IPS DF 4.7 (cell line): Measurements from ENCODE around the gene KRT1.

Source experiments
- DNase-seq: peaks from one replicate; pipeline ENCODE4 v3.0.0-alpha.2; 2013; ENCODE audit warnings: low spot score; ENCODE audit errors: extremely low read depth

Gene KRT1

GRCh38 chr12:52641468-52641867, 38.7 kb downstream of the KRT1 start:
- DNase-seq = no peak

- no peak for DNase-seq
Observed at GRCh38 chr12:52637299-52637698, 42.9 kb downstream of the KRT1 start.

DNA sequence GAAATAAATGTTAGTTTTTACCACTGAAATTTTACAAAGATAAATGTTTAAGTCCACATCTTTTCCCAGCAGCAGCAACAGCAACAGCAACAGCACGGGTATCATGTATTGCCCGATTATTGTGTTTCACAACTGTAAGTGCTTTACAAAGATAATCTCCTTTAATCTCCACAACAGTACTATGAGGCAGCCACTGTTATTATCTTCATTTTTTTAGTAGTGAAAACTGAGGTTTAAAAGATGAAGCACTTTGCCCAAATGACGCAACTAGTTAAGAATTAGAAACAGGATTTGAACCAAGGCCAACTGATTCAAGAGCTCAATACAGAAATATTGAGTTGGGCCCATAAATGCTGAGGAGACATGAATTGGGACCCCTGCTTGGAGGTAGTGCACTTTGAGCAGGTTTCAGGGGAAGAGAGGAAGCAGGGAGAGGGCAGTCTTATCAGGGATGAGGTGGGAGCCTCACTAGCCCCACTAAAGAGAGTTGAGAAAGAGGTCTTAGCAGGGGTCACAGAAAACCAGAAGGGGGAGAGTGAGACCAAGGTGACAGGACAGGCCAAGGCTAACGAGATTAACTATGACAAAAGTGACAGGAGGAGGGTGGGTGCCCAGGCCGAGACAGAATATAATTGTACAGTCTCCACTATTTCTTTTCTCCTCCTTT, 43.5 kb downstream of the KRT1 start:
- no peak for DNase-seq

DNA sequence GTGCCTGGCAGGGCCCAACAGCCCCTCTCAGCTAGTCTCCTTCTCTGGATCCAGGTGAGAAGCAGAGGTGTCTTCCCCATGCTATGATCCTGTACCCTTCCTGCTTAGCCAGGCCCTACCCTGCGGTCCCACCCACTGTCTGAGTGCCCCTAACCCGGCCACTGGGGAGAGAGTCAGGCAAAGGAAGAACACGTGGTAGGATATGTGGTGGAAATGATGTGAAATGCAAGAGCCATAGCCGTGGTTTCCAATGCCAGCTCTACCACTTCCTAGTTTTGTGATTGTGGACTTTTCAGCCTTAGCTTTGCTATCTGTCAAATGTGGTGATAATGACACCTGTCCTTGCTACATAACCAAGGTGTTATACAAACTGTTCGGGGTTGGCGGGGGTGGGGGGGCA, 44.0 kb downstream of the KRT1 start:
- no peak for DNase-seq

- no peak for DNase-seq
Observed at GRCh38 chr12:52634266-52635056, 45.7 kb downstream of the KRT1 start.

DNA sequence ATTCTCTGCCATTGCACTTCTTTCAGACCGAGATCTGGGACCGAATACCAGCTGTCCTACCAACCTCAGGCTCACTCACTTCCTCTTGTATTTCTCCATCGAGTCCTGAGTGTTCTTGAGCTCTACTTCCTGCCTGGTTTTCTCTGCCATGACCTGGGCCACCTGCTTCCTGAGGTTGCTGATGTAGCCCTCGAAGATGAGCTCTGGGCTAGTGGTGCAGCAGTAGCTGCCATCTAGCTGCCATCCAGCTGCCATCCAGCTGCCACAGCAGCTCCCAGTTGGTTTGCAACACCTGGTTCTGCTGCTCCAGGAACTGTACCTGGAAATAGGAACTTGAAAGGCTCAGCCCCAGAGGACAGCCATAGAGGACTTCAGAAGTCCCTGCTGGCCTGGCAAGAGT, 46.8 kb downstream of the KRT1 start:
- no peak for DNase-seq

DNA sequence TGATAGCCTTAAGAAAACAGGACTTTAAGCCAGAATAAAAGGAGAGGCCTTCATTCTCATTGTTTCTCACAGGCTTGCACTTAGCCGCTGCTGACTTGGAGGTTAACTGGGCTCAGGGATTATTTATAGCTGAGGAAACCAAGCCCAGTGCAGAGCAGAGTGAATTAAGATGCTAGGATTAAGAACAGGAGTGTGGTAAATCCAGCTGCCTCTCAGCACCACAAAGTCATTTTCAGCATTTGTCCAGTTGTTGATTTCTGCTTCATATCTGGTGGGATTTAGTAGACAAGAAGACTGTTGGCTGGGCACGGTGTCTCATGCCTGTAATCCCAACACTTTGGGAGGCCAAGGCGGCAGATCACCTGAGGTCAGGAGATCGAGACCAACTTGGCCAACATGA, 47.6 kb downstream of the KRT1 start:
- no peak for DNase-seq

DNA sequence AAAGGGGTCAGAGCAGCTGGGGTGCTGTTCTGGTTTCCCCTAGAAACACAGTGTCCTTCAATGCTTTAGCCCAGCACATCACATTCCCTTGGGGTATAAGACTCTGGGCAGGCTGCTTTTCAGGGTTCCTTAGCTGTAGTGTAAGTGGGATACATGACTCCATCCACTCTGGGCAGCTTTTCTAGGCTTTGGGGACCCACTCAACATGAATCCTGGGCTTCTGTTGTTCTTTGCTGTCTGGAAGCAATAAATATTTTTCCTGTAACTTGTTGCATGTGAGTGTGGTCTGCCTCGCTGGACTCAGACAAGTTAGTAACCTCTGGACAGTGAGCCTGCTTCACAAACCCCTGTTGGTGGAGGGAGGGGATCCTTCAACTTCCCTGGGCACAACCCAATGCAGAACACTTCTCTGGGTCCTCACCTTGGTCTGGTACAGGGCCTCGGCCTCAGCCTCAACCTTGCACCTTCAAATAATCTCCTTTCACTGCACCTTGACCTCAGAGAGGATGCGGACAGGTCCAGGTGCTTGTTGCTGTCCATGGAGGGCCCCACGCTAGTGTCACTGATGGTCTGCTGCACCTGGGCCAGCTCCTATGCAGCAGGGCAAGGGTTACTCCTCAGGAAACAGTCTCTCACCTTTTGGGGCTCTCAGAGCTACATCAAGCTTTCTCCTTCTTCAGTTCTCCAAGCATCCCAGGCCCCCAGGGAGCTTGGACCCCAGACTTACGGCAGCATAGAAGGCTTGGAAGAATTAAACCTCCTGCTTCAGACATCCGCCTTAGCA, 48.3 kb downstream of the KRT1 start:
- DNase-seq = no peak

DNA sequence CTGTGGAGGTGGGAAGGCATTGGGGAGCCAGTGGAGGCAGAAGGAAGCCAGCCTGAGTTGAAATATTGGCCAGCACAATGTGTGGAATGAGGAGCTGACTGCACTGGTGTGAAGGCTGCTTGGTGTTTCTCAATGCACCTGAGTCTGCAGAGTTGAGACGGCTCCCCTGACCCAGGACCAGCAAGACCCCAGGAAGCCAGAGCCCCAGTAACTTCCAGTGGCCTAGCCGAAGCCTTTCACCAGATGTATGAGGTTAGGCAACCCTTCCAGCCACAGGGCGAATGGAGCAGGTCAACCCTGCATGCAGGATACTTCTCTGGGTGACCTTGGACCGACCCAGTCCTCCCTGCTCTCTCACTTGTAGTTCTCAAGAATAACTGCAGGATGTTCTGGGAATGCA, 48.9 kb downstream of the KRT1 start:
- no peak for DNase-seq

- DNase-seq = no peak
Observed at GRCh38 chr12:52630599-52631200, 49.5 kb downstream of the KRT1 start.

- no peak for DNase-seq
Observed at GRCh38 chr12:52630008-52630500, 50.2 kb downstream of the KRT1 start.

DNA sequence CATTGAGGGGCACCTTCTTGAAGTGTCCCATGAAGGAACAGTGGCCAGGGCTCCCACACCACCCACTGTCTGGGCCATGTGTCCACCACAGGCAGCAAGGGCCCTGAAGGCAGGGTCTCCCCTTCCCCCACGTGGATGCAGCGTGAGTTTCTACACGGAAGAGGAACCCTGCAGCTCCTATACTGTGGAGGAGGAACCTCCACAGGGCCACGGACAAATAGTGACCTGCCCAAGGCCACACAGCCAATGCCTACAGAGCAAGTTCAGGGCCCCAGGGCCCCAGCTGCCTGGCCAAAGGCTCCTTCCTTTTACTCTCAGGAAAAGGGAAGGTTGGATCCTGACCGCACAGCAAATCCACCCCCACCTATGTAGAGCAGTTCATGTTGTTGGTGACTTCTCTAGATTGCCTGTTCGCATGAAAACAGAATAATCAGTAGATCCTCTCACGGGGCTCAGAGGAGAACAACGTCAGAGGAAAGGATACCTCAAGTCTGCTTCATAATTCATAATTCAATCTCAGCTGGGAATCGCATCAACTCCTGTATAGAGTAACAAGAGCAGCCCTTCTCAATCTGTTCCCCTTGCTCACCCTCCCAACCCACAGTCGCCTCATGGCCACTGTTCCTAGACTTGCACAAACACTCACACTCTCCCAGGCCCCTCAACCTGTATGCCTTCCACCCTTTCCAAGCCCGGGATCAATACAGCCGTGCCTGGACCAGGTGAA, 50.8 kb downstream of the KRT1 start:
- no peak for DNase-seq

DNA sequence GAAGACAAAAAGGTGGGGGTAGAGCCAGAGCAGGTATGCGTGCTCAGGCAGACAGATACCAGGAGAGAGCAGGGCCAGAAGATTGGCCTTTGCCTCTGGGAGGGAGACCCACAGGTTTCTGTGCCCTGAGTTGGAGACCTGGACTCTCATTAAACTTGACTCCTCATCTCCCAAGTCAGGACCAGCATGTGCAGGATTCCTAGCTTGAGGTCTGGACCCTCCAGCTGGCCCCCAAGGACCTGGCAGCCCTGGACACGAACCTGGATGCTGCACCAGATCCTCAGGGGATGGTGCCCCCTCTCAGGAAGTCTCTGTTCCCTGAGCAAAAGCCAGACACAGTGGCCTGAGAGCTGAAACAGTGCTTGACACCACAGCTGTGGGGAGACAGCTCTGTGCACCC, 51.4 kb downstream of the KRT1 start:
- no peak for DNase-seq

GRCh38 chr12:52628111-52628507, 52.1 kb downstream of the KRT1 start:
- DNase-seq = no peak

DNA sequence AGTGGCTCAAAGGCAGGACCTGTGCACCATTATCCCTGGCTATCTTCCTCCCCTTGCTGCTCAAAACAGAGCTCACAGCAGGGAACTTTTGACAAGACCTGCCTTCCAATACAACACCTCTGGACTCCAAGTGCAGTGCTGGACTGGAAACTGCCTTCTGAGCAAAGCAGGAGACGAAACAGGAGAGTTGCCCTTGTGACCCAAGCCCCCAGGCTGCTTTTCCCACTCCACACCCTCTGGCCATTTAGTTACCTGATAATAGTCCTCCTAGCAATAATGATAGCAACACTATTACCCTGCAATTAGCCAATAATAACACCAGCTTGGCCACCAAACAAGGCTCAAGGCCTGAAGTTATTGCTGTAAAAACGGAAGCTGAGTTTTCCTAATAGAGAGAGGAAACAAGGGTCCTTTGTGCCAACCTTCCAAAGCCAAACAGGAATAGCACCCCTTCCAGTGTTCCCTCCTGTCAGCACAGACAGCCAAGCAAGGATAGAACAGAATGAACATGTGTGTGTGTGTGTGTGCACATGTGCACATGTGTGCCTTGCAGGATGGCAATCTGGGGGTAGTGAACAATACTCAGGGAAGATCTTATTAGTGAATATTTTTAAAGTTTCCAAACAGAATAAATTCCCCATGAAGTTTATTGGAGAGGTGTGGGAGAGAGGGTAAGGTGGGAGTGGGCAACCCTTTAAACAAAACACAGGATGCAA, 52.7 kb downstream of the KRT1 start:
- DNase-seq = no peak
